H1 (cell line): Measurements from ENCODE around the gene SGPP2. TPM values are rescaled to one million over a fixed set of nuclear protein-coding genes. Genes with fewer than 3 reads are reported as not detected.

Experiments
- CTCF ChIA-PET: fragments of 300-600 bp; sonication (Branson Sonifier 250); formaldehyde crosslinking; loops from one replicate; lab custom pipeline; 2021; ENCODE audit not compliant: partially characterized antibody; lab: Charles Lee
- POLR2A ChIA-PET: fragments of 300-600 bp; sonication (Branson Sonifier 250); formaldehyde crosslinking; loops from one replicate; lab custom pipeline; 2021; ENCODE audit warnings: inconsistent platforms; ENCODE audit not compliant: partially characterized antibody; lab: Charles Lee
- DNase-seq, 2 experiments: peaks; one replicate each; pipeline versions ENCODE4 v3.0.0 to v3.0.0-alpha.2; 2010 to 2022; ENCODE audit warnings: low spot score in 2 of 2, low read depth in 1 of 2, mixed read lengths in 1 of 2
- FAIRE-seq: peaks from 2 replicates; lab custom pipeline; 2011; peaks lifted over from hg19 to GRCh38; lab: Jason Lieb, UNC
- H2AFZ ChIP-seq: 2 replicates; pipeline ENCODE4 v1.8.1; 2012; ENCODE audit warnings: low read length, inconsistent platforms
- H2AK5ac ChIP-seq: 2 replicates; pipeline ENCODE4 v1.6.1; 2013; ENCODE audit warnings: low read depth, low read length
- H2BK120ac ChIP-seq: replicated peaks from 2 replicates; pipeline ENCODE3; 2013; ENCODE audit warnings: low read depth, low read length, inconsistent platforms
- H2BK12ac ChIP-seq: 2 replicates; pipeline ENCODE4 v1.6.1; 2013; ENCODE audit warnings: low read depth, low read length
- H2BK15ac ChIP-seq: 2 replicates; pipeline ENCODE4 v1.6.1; 2013; ENCODE audit warnings: low read length
- H2BK20ac ChIP-seq: 2 replicates; pipeline ENCODE4 v1.6.1; 2013; ENCODE audit warnings: low read length
- H2BK5ac ChIP-seq: 2 replicates; pipeline ENCODE4 v1.6.1; 2013; ENCODE audit warnings: low read depth, low read length
- H3K14ac ChIP-seq: 2 replicates; pipeline ENCODE4 v1.6.1; 2013; ENCODE audit warnings: inconsistent platforms; ENCODE audit not compliant: insufficient read length
- H3K18ac ChIP-seq: 2 replicates; pipeline ENCODE4 v1.6.1; 2013; ENCODE audit warnings: low read length; ENCODE audit errors: extremely low read depth
- H3K23ac ChIP-seq: 2 replicates; pipeline ENCODE4 v1.6.1; 2013; ENCODE audit warnings: inconsistent platforms; ENCODE audit not compliant: insufficient read length
- H3K23me2 ChIP-seq: 2 replicates; pipeline ENCODE4 v1.6.1; 2013; ENCODE audit warnings: low read depth, low read length
- H3K27ac ChIP-seq: 2 replicates; pipeline ENCODE4 v1.6.1; 2011; ENCODE audit warnings: low read depth, low read length, inconsistent platforms
- H3K27me3 ChIP-seq, 4 experiments: replicated peaks in 1 of 4; 1 replicate in 1 of 4; 2 replicates in 3 of 4; pipeline versions ENCODE4 v1.6.1 to v1.8.1; 2011 to 2013; ENCODE audit warnings: low read length in 3 of 4, mild to moderate bottlenecking in 3 of 4, inconsistent platforms in 2 of 4, mixed read lengths in 2 of 4, moderate library complexity in 1 of 4; ENCODE audit not compliant: control insufficient read depth in 3 of 4, insufficient read depth in 3 of 4; ENCODE audit errors: extremely low read depth in 1 of 4
- H3K36me3 ChIP-seq, 4 experiments: 2 replicates each; pipeline versions ENCODE4 v1.6.1 to v1.8.1; 2011 to 2013; ENCODE audit warnings: mild to moderate bottlenecking in 4 of 4, low read length in 3 of 4, moderate library complexity in 2 of 4, control low read depth in 1 of 4, inconsistent platforms in 1 of 4; ENCODE audit not compliant: insufficient read depth in 4 of 4, control insufficient read depth in 2 of 4
- H3K4ac ChIP-seq: replicated peaks from 2 replicates; pipeline ENCODE3; 2013; ENCODE audit warnings: low read length, low read depth, mixed read lengths, inconsistent platforms; ENCODE audit not compliant: insufficient read length
- H3K4me1 ChIP-seq, 4 experiments: replicated peaks in 1 of 4; 1 replicate in 1 of 4; 2 replicates in 3 of 4; pipeline versions ENCODE4 v1.6.1 to v1.8.1; 2011 to 2013; ENCODE audit warnings: low read length in 3 of 4, inconsistent platforms in 2 of 4, mixed read lengths in 1 of 4; ENCODE audit not compliant: insufficient read depth in 4 of 4, control insufficient read depth in 3 of 4
- H3K4me2 ChIP-seq, 2 experiments: 2 replicates each; pipeline versions ENCODE4 v1.6.1 to v1.8.1; 2011 to 2013; ENCODE audit warnings: low read depth in 2 of 2, low read length in 2 of 2, control low read depth in 1 of 2, inconsistent platforms in 1 of 2, mild to moderate bottlenecking in 1 of 2; ENCODE audit not compliant: insufficient read depth in 1 of 2
- H3K4me3 ChIP-seq, 4 experiments: fragments of 200-600, 300-600 bp in 1 of 4; sonication (generic), shearing (Covaris generic), sonication (Bioruptor Twin) in 1 of 4; 2 replicates each; pipeline versions ENCODE4 v1.5.1 to v1.8.1; 2011 to 2016; ENCODE audit warnings: low read length in 4 of 4, low read depth in 3 of 4, control low read depth in 2 of 4, inconsistent platforms in 2 of 4, mild to moderate bottlenecking in 2 of 4, mixed read lengths in 1 of 4, moderate library complexity in 1 of 4; ENCODE audit not compliant: insufficient read depth in 2 of 4; ENCODE audit errors: extremely low read depth in 1 of 4
- H3K56ac ChIP-seq: replicated peaks from 2 replicates; pipeline ENCODE3; 2013; ENCODE audit warnings: low read depth, mild to moderate bottlenecking, mixed read lengths, low read length, inconsistent platforms; ENCODE audit not compliant: insufficient read length
- H3K79me1 ChIP-seq: 2 replicates; pipeline ENCODE4 v1.6.1; 2013; ENCODE audit warnings: low read depth, low read length, control low read depth
- H3K79me2 ChIP-seq, 2 experiments: 2 replicates each; pipeline versions ENCODE4 v1.6.1 to v1.8.1; 2012 to 2013; ENCODE audit warnings: low read length in 2 of 2, mild to moderate bottlenecking in 2 of 2, inconsistent platforms in 1 of 2; ENCODE audit not compliant: insufficient read depth in 2 of 2, control insufficient read depth in 1 of 2
- H3K9ac ChIP-seq, 4 experiments: replicated peaks in 1 of 4; 1 replicate in 1 of 4; 2 replicates in 3 of 4; pipeline versions ENCODE4 v1.6.1 to v1.8.1; 2011 to 2013; ENCODE audit warnings: low read depth in 3 of 4, low read length in 3 of 4, control low read depth in 2 of 4, mild to moderate bottlenecking in 2 of 4, moderate library complexity in 2 of 4, inconsistent platforms in 1 of 4; ENCODE audit errors: extremely low read depth in 1 of 4
- H3K9me3 ChIP-seq, 2 experiments: 2 replicates each; pipeline versions ENCODE4 v1.6.1 to v1.8.1; 2012 to 2013; ENCODE audit warnings: mild to moderate bottlenecking in 2 of 2, moderate library complexity in 2 of 2, control low read depth in 1 of 2, inconsistent platforms in 1 of 2, low read depth in 1 of 2, low read length in 1 of 2, mixed read lengths in 1 of 2; ENCODE audit not compliant: insufficient read depth in 2 of 2
- H4K20me1 ChIP-seq, 2 experiments: replicated peaks in 1 of 2; 2 replicates each; pipeline versions ENCODE3 to v1.8.1; 2011 to 2013; ENCODE audit warnings: inconsistent platforms in 2 of 2, low read length in 2 of 2, mild to moderate bottlenecking in 1 of 2; ENCODE audit not compliant: insufficient read depth in 2 of 2, control insufficient read depth in 1 of 2
- H4K5ac ChIP-seq: 2 replicates; pipeline ENCODE4 v1.6.1; 2013; ENCODE audit warnings: low read length, low read depth, mixed read lengths, inconsistent platforms; ENCODE audit not compliant: insufficient read length
- H4K8ac ChIP-seq: 2 replicates; pipeline ENCODE4 v1.8.0; 2013; ENCODE audit warnings: mild to moderate bottlenecking, moderate library complexity, low read length, inconsistent platforms; ENCODE audit not compliant: insufficient read depth; ENCODE audit errors: extremely low read depth
- H4K91ac ChIP-seq: replicated peaks from 2 replicates; pipeline ENCODE3; 2013; ENCODE audit warnings: low read length, mixed read lengths, inconsistent platforms; ENCODE audit not compliant: insufficient read length
- CBX8 ChIP-seq: fragments of 300-800, 300-1000 bp; sonication (generic); IDR thresholded peaks from 2 replicates; pipeline ENCODE4 v1.7.1; 2016; ENCODE audit warnings: low read depth, low read length, borderline replicate concordance
- JUN ChIP-seq: IDR thresholded peaks from 2 replicates; pipeline ENCODE4 v1.6.1; 2011; ENCODE audit warnings: low read depth, mild to moderate bottlenecking, improper control_type of control experiment, low read length
- RAD21 ChIP-seq, 2 experiments: IDR thresholded peaks in 1 of 2; conservative IDR thresholded peaks in 1 of 2; 2 replicates each; pipeline ENCODE4 v1.6.1; 2011; ENCODE audit warnings: low read depth in 2 of 2, low read length in 2 of 2, improper control_type of control experiment in 1 of 2, inconsistent platforms in 1 of 2, mild to moderate bottlenecking in 1 of 2, moderate library complexity in 1 of 2
- SRF ChIP-seq: IDR thresholded peaks from 2 replicates; pipeline ENCODE4 v1.6.1; 2011; ENCODE audit warnings: mild to moderate bottlenecking, low read depth, low read length, moderate library complexity
- WGBS, 2 experiments: shearing (Covaris generic) in 1 of 2; methylation state at CpG; one replicate each; pipeline versions ENCODE4 v1.1.6 to v1.1.7; 2013 to 2015; ENCODE audit warnings: low lambda C conversion rate in 2 of 2, mixed read lengths in 2 of 2, inconsistent platforms in 1 of 2, low coverage in 1 of 2, missing lambda C conversion rate in 1 of 2; ENCODE audit not compliant: insufficient replicate concordance in 2 of 2, insufficient coverage in 1 of 2, insufficient read length in 1 of 2; ENCODE audit errors: extremely low coverage in 1 of 2, missing lambda C conversion rate in 1 of 2; 5-methylcytosine and 5-hydroxymethylcytosine counted together
- polyA plus RNA-seq, 7 experiments: library from polyadenylated mRNA; depleted of rRNA in 3 of 7; stranded (reverse) in 5 of 7; unstranded in 2 of 7; fragments of >200 nt in 5 of 7; fragments of 200-250 nt in 2 of 7; gene quantifications; 1 replicate in 5 of 7; 2 replicates in 1 of 7; 4 replicates in 1 of 7; pipeline versions ENCODE4 v1.2.1 to v1.2.3, GENCODE V29; 2011 to 2013; ENCODE audit warnings: missing spikeins in 2 of 7, mixed read lengths in 2 of 7
- total RNA-seq: library from RNA; stranded (reverse); fragmentation: NEBNext Ultra II Directional; extraction: Animal tissue kit (Norgen Biotek cat#: 25700); gene quantifications from 2 replicates; pipeline ENCODE4 v1.2.1, GENCODE V29; 2021
- TF ChIP-seq, protein P1 (sequence below), 3 experiments: IDR thresholded peaks; 1 replicate in 2 of 3; 2 replicates in 1 of 3; pipeline versions ENCODE4 v1.5.1 to v1.6.1; 2011; ENCODE audit warnings: low read length in 3 of 3, mild to moderate bottlenecking in 3 of 3, inconsistent platforms in 2 of 3, low read depth in 1 of 3, moderate library complexity in 1 of 3; ENCODE audit not compliant: insufficient read depth in 1 of 3; ENCODE audit errors: control extremely low read depth in 1 of 3

The SGPP2 gene
- total and polyA plus RNA-seq, 2 of the 8 experiments (the other 6 are each of a cell fraction or from before 2014, with no cell fraction given): 0.29 TPM; not detected in 1

DNA sequence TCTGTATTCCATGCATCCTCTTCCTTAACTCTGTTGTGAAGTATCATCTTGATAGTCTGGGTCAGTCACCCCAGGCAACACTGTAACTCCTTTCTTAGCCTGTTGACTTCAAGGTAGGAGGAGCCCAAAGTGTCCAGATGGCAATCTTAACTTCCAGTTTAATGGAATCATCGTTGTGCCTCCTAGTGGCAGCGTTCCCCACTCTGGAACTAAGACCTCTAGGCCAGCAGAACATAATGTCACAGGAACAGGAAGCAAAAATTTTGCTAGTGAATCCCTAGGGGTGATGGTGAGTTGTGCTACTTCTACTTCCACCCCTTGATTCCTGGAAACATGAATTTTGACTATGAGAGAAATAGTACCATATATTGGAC is 11.7 kb downstream of the SGPP2 start:
- Histone ChIP-seq H3K56ac (no peak overlapping the region), H3K9ac (no peak overlapping the region), H3K9me3 (no peaks in the 10 kb centered on the region), H4K5ac (no peak overlapping the region), H3K27ac (no peak overlapping the region), H3K79me1 (no peaks in the 10 kb centered on the region), H2BK20ac (no peak overlapping the region), H3K23me2 (no peaks in the 10 kb centered on the region), H3K4me3 (no peak overlapping the region), H3K4me1 (no peaks in the 10 kb centered on the region), H3K14ac (no peak overlapping the region), H3K4me2 (no peak overlapping the region), H2BK15ac (no peak overlapping the region), H4K20me1 (no peaks in the 10 kb centered on the region), H4K8ac (no peak overlapping the region), H3K4ac (no peak overlapping the region), H2AFZ (no peak overlapping the region), H2AK5ac (no peak overlapping the region), H3K79me2 (no peaks in the 10 kb centered on the region), H4K91ac (no peak overlapping the region), H3K36me3 (no peaks in the 10 kb centered on the region), H3K27me3 (peaks cover 9 to 28% (median 26%) of the 10 kb centered on the region in 4 experiments), H2BK120ac (no peak overlapping the region), H3K18ac (no peak overlapping the region), H2BK5ac (no peak overlapping the region), H2BK12ac (no peak overlapping the region), H3K23ac (no peak overlapping the region)
- no peak for DNase-seq
- WGBS, 2 experiments: 82% methylated on average over 2 of the region's 2 CpGs; no CpG with 5 or more reads in 1 of the 2 experiments
- no peak for TF ChIP-seq JUN
- TF ChIP-seq RAD21 (IDR thresholded peaks at IDR 0.05 in 1 of 2, conservative IDR thresholded peaks at IDR 0.05 in 1 of 2; ENCODE audit: low read depth in 2 of 2, low read length in 2 of 2): peak in 1 of 2 experiments; percentile 25; a peak in 1 of 4 replicates
- TF ChIP-seq SRF: no peak
- TF ChIP-seq, protein P1, sequence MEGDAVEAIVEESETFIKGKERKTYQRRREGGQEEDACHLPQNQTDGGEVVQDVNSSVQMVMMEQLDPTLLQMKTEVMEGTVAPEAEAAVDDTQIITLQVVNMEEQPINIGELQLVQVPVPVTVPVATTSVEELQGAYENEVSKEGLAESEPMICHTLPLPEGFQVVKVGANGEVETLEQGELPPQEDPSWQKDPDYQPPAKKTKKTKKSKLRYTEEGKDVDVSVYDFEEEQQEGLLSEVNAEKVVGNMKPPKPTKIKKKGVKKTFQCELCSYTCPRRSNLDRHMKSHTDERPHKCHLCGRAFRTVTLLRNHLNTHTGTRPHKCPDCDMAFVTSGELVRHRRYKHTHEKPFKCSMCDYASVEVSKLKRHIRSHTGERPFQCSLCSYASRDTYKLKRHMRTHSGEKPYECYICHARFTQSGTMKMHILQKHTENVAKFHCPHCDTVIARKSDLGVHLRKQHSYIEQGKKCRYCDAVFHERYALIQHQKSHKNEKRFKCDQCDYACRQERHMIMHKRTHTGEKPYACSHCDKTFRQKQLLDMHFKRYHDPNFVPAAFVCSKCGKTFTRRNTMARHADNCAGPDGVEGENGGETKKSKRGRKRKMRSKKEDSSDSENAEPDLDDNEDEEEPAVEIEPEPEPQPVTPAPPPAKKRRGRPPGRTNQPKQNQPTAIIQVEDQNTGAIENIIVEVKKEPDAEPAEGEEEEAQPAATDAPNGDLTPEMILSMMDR (IDR thresholded peaks at IDR 0.05; ENCODE audit: control extremely low read depth in 1 of 3, insufficient read depth in 1 of 3, low read depth in 1 of 3, low read length in 3 of 3): peak in 1 of 3 experiments; percentile 15; a peak in 1 of 4 replicates
- TF ChIP-seq CBX8: no peak
- no peak for FAIRE-seq
- POLR2A ChIA-PET: no interaction called here
- CTCF ChIA-PET: no interaction called here
